Glutamatergic neuron (in vitro differentiated cells): Measurements from ENCODE around the gene GNA12. TPM values are rescaled to one million over a fixed set of nuclear protein-coding genes. Genes with fewer than 3 reads are reported as not detected.
"Not testable (repeated sequence)": the region's sequence is repeated elsewhere in the genome, so short reads cannot be mapped to it uniquely, and the experiment has no call there.

ENCODE experiments used
- DNase-seq: peaks from one replicate; pipeline ENCODE4 v3.0.0; 2022
- H3K27ac Mint-ChIP-seq: one replicate; pipeline ENCODE4 v1.8.0; 2020; ENCODE audit warnings: mild to moderate bottlenecking, mixed read lengths, inconsistent platforms; ENCODE audit not compliant: unreplicated experiment
- H3K27me3 Mint-ChIP-seq: one replicate; pipeline ENCODE4 v1.8.0; 2020; ENCODE audit warnings: mild to moderate bottlenecking, moderate library complexity, mixed read lengths, inconsistent platforms; ENCODE audit not compliant: unreplicated experiment
- H3K36me3 Mint-ChIP-seq: one replicate; pipeline ENCODE4 v1.8.0; 2020; ENCODE audit warnings: mild to moderate bottlenecking, mixed read lengths, inconsistent platforms; ENCODE audit not compliant: unreplicated experiment
- H3K4me1 Mint-ChIP-seq: one replicate; pipeline ENCODE4 v1.8.0; 2020; ENCODE audit warnings: mild to moderate bottlenecking, low read depth, mixed read lengths, inconsistent platforms; ENCODE audit not compliant: unreplicated experiment
- H3K4me3 Mint-ChIP-seq: one replicate; pipeline ENCODE4 v1.8.0; 2020; ENCODE audit warnings: mild to moderate bottlenecking, mixed read lengths, inconsistent platforms; ENCODE audit not compliant: unreplicated experiment
- H3K9me3 Mint-ChIP-seq: one replicate; pipeline ENCODE4 v1.8.0; 2020; ENCODE audit warnings: mild to moderate bottlenecking, moderate library complexity, mixed read lengths, inconsistent platforms; ENCODE audit not compliant: unreplicated experiment
- CTCF ChIP-seq: fragments of 200-600 bp; sonication (generic); IDR thresholded peaks from one replicate; pipeline ENCODE4 v1.5.0; 2021; ENCODE audit not compliant: partially characterized antibody, unreplicated experiment
- total RNA-seq: library from RNA; stranded (reverse); fragmentation: NEBNext Ultra II Directional; extraction: Animal tissue kit (Norgen Biotek cat#: 25700); gene quantifications from one replicate; pipeline ENCODE4 v1.2.1, GENCODE V29; 2021; ENCODE audit not compliant: unreplicated experiment

The GNA12 gene
- total RNA-seq, 1 donor from 2014 or later, result 66.2 TPM

- Mint-ChIP-seq H3K27me3 (peaks cover 6% of the 10 kb centered on the region), H3K9me3 (no peaks in the 10 kb centered on the region), H3K27ac (no peak overlapping the region)
These were observed 143.8 kb downstream of the GNA12 start for GRCh38 chr7:2700141-2700850.

GRCh38 chr7:2699289-2699620, 144.9 kb downstream of the GNA12 start:
- Mint-ChIP-seq H3K36me3 (no peaks in the 10 kb centered on the region), H3K27ac (no peak overlapping the region)
- TF ChIP-seq CTCF, result no peak

More at GRCh38 chr7:2700141-2700850, 143.8 kb downstream of the GNA12 start:
- Mint-ChIP-seq H3K4me1 (peaks cover 6% of the 10 kb centered on the region), H3K36me3 (no peaks in the 10 kb centered on the region), H3K4me3 (no peak overlapping the region)
- DNase-seq, result no peak
- TF ChIP-seq CTCF, result no peak

GRCh38 chr7:2698581-2699288, 145.4 kb downstream of the GNA12 start:
- no peak overlapping the region for H3K4me3 Mint-ChIP-seq
- H3K27ac Mint-ChIP-seq, result no peak overlapping the region
- TF ChIP-seq CTCF, result no peak
- peaks cover 6% of the 10 kb centered on the region for H3K4me1 Mint-ChIP-seq
- peaks cover 6% of the 10 kb centered on the region for H3K27me3 Mint-ChIP-seq
- no peaks in the 10 kb centered on the region for H3K9me3 Mint-ChIP-seq
- H3K36me3 Mint-ChIP-seq, result no peaks in the 10 kb centered on the region
- DNase-seq, result no peak

More at GRCh38 chr7:2699289-2699620, 144.9 kb downstream of the GNA12 start:
- H3K4me3 Mint-ChIP-seq, result no peak overlapping the region
- H3K9me3 Mint-ChIP-seq, result no peaks in the 10 kb centered on the region
- H3K27me3 Mint-ChIP-seq, result peaks cover 6% of the 10 kb centered on the region
- no peak for DNase-seq
- peaks cover 6% of the 10 kb centered on the region for H3K4me1 Mint-ChIP-seq

GRCh38 chr7:2694122-2694436, 150.0 kb downstream of the GNA12 start:
- not testable (repeated sequence) for H3K27ac Mint-ChIP-seq, H3K4me3 Mint-ChIP-seq, H3K4me1 Mint-ChIP-seq, DNase-seq, H3K9me3 Mint-ChIP-seq, H3K36me3 Mint-ChIP-seq
- H3K27me3 Mint-ChIP-seq, result peaks cover 12% of the 10 kb centered on the region

- not testable (repeated sequence) for H3K27ac Mint-ChIP-seq, H3K36me3 Mint-ChIP-seq, H3K9me3 Mint-ChIP-seq, DNase-seq, H3K4me1 Mint-ChIP-seq, H3K4me3 Mint-ChIP-seq
- peaks cover 16% of the 10 kb centered on the region for H3K27me3 Mint-ChIP-seq
These were observed 150.5 kb downstream of the GNA12 start for GRCh38 chr7:2693420-2694121.

GRCh38 chr7:2692543-2692942, 151.6 kb downstream of the GNA12 start:
- no peak for TF ChIP-seq CTCF
- H3K36me3 Mint-ChIP-seq, result no peaks in the 10 kb centered on the region
- H3K27ac Mint-ChIP-seq, result no peak overlapping the region
- peaks cover 5% of the 10 kb centered on the region for H3K9me3 Mint-ChIP-seq
- peaks cover 14% of the 10 kb centered on the region for H3K27me3 Mint-ChIP-seq
- H3K4me1 Mint-ChIP-seq, result peaks cover 4% of the 10 kb centered on the region
- no peak for DNase-seq
- no peak overlapping the region for H3K4me3 Mint-ChIP-seq

- H3K27ac Mint-ChIP-seq, result not testable (repeated sequence)
These were observed 152.1 kb downstream of the GNA12 start for GRCh38 chr7:2691932-2692439.

More at GRCh38 chr7:2691932-2692439, 152.1 kb downstream of the GNA12 start:
- peaks cover 17% of the 10 kb centered on the region for H3K27me3 Mint-ChIP-seq
- H3K4me3 Mint-ChIP-seq, H3K9me3 Mint-ChIP-seq, H3K4me1 Mint-ChIP-seq, DNase-seq, H3K36me3 Mint-ChIP-seq: not testable (repeated sequence)
